ENCODE data around the gene B4GALT5.

DNA sequence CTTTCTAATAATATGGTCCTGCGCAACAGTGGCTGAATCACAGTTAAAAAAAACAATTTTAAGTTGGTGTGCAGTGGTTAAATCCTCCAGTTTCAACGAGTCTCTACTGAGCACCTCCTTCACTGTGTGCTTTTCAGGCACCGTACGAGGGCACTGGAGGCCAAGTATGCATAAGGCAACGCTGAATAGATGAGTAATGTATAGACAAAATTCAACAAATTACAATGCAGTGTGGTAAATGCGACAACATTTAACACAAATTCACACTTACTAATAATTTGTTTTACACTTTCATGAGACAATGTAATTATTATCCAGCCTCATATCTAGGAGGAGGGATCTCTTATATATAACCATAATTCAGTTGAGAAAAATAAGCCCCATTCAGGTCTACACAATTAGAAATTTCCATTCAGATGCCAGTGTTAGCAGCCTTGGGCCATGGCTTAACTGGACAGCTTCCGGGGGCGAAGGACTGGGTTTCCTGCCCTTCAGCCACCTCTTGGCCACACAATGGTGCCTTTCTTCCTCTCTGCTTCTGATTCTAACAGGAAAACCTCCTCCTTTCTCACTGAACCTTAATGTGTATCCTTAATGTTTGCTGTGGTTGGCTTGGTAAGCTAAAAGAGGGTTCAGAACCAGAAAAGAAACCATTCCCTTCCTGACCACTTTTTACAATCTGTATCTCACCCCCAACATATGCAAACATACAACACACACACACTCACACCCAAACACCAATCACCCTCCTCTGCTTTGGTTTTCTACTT lies 51.9 kb downstream of the B4GALT5 start:
- TF ChIP-seq, protein P1, sequence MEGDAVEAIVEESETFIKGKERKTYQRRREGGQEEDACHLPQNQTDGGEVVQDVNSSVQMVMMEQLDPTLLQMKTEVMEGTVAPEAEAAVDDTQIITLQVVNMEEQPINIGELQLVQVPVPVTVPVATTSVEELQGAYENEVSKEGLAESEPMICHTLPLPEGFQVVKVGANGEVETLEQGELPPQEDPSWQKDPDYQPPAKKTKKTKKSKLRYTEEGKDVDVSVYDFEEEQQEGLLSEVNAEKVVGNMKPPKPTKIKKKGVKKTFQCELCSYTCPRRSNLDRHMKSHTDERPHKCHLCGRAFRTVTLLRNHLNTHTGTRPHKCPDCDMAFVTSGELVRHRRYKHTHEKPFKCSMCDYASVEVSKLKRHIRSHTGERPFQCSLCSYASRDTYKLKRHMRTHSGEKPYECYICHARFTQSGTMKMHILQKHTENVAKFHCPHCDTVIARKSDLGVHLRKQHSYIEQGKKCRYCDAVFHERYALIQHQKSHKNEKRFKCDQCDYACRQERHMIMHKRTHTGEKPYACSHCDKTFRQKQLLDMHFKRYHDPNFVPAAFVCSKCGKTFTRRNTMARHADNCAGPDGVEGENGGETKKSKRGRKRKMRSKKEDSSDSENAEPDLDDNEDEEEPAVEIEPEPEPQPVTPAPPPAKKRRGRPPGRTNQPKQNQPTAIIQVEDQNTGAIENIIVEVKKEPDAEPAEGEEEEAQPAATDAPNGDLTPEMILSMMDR (conservative IDR thresholded peaks at IDR 0.05; ENCODE audit: low read length): no peak
- TF ChIP-seq EZH2phosphoT487 (IDR thresholded peaks at IDR 0.05; ENCODE audit: borderline replicate concordance, low read depth, low read length): no peak
